ENCODE data around the gene PXMP2.
A peak's percentile ranks its signal among the peaks of the same experiment; 100 is the strongest.

PXMP2 gene

GRCh38 chr12:132710405-132711079, 23.2 kb downstream of the PXMP2 start, which contains the start of gene PGAM5:
Gene PGAM5 (plus strand): TSS chr12:132710842. CDS start chr12:132710877, 35 bp downstream.
- DNase-seq (ENCODE audit: low spot score), result peak; percentile 83

GRCh38 chr12:132711080-132711843, 23.9 kb downstream of the PXMP2 start:
- DNase-seq (ENCODE audit: low spot score), result no peak
- H3K27ac ChIP-seq, result peak overlapping the region in 1 of 2 donors; percentile 75
- H3K4me3 ChIP-seq, result peak overlapping the region; percentile 91
- TF ChIP-seq CTCF (IDR thresholded peaks at IDR 0.05), result no peak

More at GRCh38 chr12:132710405-132711079, 23.2 kb downstream of the PXMP2 start, which contains the start of gene PGAM5:
- TF ChIP-seq CTCF (IDR thresholded peaks at IDR 0.05), result no peak
- peak within 1 kb of the TSS; percentile 57 to 75 for H3K27ac ChIP-seq
- H3K4me3 ChIP-seq, result peak within 1 kb of the TSS; percentile 91

- Histone ChIP-seq H3K4me3 (no peak overlapping the region), H3K27ac (no peak overlapping the region)
- no peak for DNase-seq (ENCODE audit: low spot score)
- TF ChIP-seq CTCF (IDR thresholded peaks at IDR 0.05), result no peak
These were observed 25.7 kb downstream of the PXMP2 start for GRCh38 chr12:132713123-132713522.

- DNase-seq (ENCODE audit: low spot score), result no peak
- Histone ChIP-seq H3K27ac (no peak overlapping the region), H3K4me3 (no peak overlapping the region)
- TF ChIP-seq CTCF (IDR thresholded peaks at IDR 0.05), result no peak
These were observed 28.5 kb downstream of the PXMP2 start for GRCh38 chr12:132715874-132716273.

- no peak for TF ChIP-seq CTCF (IDR thresholded peaks at IDR 0.05)
- DNase-seq (ENCODE audit: low spot score), result no peak
- no peak overlapping the region for H3K27ac ChIP-seq
These were observed 29.0 kb downstream of the PXMP2 start for GRCh38 chr12:132716356-132716755.

GRCh38 chr12:132717011-132717410, 29.6 kb downstream of the PXMP2 start:
- no peak overlapping the region for H3K27ac ChIP-seq
- DNase-seq (ENCODE audit: low spot score), result no peak
- no peak overlapping the region for H3K4me3 ChIP-seq
- no peak for TF ChIP-seq CTCF (IDR thresholded peaks at IDR 0.05)

More at GRCh38 chr12:132716356-132716755, 29.0 kb downstream of the PXMP2 start:
- H3K4me3 ChIP-seq, result no peak overlapping the region

Data from coronary artery (tissue), 2 donors.